Glutamatergic neuron (in vitro differentiated cells): ENCODE data around the gene STAG1. TPM values are rescaled to one million over a fixed set of nuclear protein-coding genes. Genes with fewer than 3 reads are reported as not detected.
"Not testable (repeated sequence)": the region's sequence is repeated elsewhere in the genome, so short reads cannot be mapped to it uniquely, and the experiment has no call there.

ENCODE experiments used
- DNase-seq: peaks from one replicate; pipeline ENCODE4 v3.0.0; 2022
- H3K27ac Mint-ChIP-seq: one replicate; pipeline ENCODE4 v1.8.0; 2020; ENCODE audit warnings: mild to moderate bottlenecking, mixed read lengths, inconsistent platforms; ENCODE audit not compliant: unreplicated experiment
- H3K27me3 Mint-ChIP-seq: one replicate; pipeline ENCODE4 v1.8.0; 2020; ENCODE audit warnings: mild to moderate bottlenecking, moderate library complexity, mixed read lengths, inconsistent platforms; ENCODE audit not compliant: unreplicated experiment
- H3K36me3 Mint-ChIP-seq: one replicate; pipeline ENCODE4 v1.8.0; 2020; ENCODE audit warnings: mild to moderate bottlenecking, mixed read lengths, inconsistent platforms; ENCODE audit not compliant: unreplicated experiment
- H3K4me1 Mint-ChIP-seq: one replicate; pipeline ENCODE4 v1.8.0; 2020; ENCODE audit warnings: mild to moderate bottlenecking, low read depth, mixed read lengths, inconsistent platforms; ENCODE audit not compliant: unreplicated experiment
- H3K4me3 Mint-ChIP-seq: one replicate; pipeline ENCODE4 v1.8.0; 2020; ENCODE audit warnings: mild to moderate bottlenecking, mixed read lengths, inconsistent platforms; ENCODE audit not compliant: unreplicated experiment
- H3K9me3 Mint-ChIP-seq: one replicate; pipeline ENCODE4 v1.8.0; 2020; ENCODE audit warnings: mild to moderate bottlenecking, moderate library complexity, mixed read lengths, inconsistent platforms; ENCODE audit not compliant: unreplicated experiment
- CTCF ChIP-seq: fragments of 200-600 bp; sonication (generic); IDR thresholded peaks from one replicate; pipeline ENCODE4 v1.5.0; 2021; ENCODE audit not compliant: partially characterized antibody, unreplicated experiment
- total RNA-seq: library from RNA; stranded (reverse); fragmentation: NEBNext Ultra II Directional; extraction: Animal tissue kit (Norgen Biotek cat#: 25700); gene quantifications from one replicate; pipeline ENCODE4 v1.2.1, GENCODE V29; 2021; ENCODE audit not compliant: unreplicated experiment

Gene STAG1
- total RNA-seq, 1 donor from 2014 or later: 22.8 TPM

- no peak for DNase-seq
- Mint-ChIP-seq H3K4me1 (no peaks in the 10 kb centered on the region), H3K36me3 (peaks cover 9% of the 10 kb centered on the region), H3K9me3 (no peaks in the 10 kb centered on the region), H3K4me3 (no peak overlapping the region), H3K27ac (no peak overlapping the region), H3K27me3 (no peaks in the 10 kb centered on the region)
- no peak for TF ChIP-seq CTCF
Measured at GRCh38 chr3:136535906-136536305, 216.3 kb downstream of the STAG1 start.

- no peak for DNase-seq
- H3K4me1 Mint-ChIP-seq: no peaks in the 10 kb centered on the region
- TF ChIP-seq CTCF: no peak
- peaks cover 9% of the 10 kb centered on the region for H3K36me3 Mint-ChIP-seq
- H3K27me3 Mint-ChIP-seq: no peaks in the 10 kb centered on the region
- no peak overlapping the region for H3K27ac Mint-ChIP-seq
- no peak overlapping the region for H3K4me3 Mint-ChIP-seq
- no peaks in the 10 kb centered on the region for H3K9me3 Mint-ChIP-seq
Measured at GRCh38 chr3:136532766-136533165, 219.4 kb downstream of the STAG1 start.

GRCh38 chr3:136518102-136518501 is 234.1 kb downstream of the STAG1 start:
- TF ChIP-seq CTCF: no peak
- Mint-ChIP-seq H3K27me3 (no peaks in the 10 kb centered on the region), H3K4me3 (no peak overlapping the region), H3K27ac (no peak overlapping the region), H3K4me1 (no peaks in the 10 kb centered on the region), H3K9me3 (no peaks in the 10 kb centered on the region), H3K36me3 (no peaks in the 10 kb centered on the region)
- DNase-seq: no peak

- H3K36me3 Mint-ChIP-seq: no peaks in the 10 kb centered on the region
- TF ChIP-seq CTCF: no peak
- H3K9me3 Mint-ChIP-seq: no peaks in the 10 kb centered on the region
Measured at GRCh38 chr3:136516656-136517055, 235.5 kb downstream of the STAG1 start.

GRCh38 chr3:136516095-136516494 is 236.1 kb downstream of the STAG1 start:
- H3K4me1 Mint-ChIP-seq: no peaks in the 10 kb centered on the region
- DNase-seq: no peak
- no peak overlapping the region for H3K27ac Mint-ChIP-seq
- H3K36me3 Mint-ChIP-seq: no peaks in the 10 kb centered on the region
- H3K9me3 Mint-ChIP-seq: no peaks in the 10 kb centered on the region
- no peak for TF ChIP-seq CTCF
- H3K4me3 Mint-ChIP-seq: no peak overlapping the region
- H3K27me3 Mint-ChIP-seq: no peaks in the 10 kb centered on the region

More at GRCh38 chr3:136516656-136517055, 235.5 kb downstream of the STAG1 start:
- DNase-seq: no peak
- no peak overlapping the region for H3K4me3 Mint-ChIP-seq
- no peaks in the 10 kb centered on the region for H3K27me3 Mint-ChIP-seq
- H3K4me1 Mint-ChIP-seq: no peaks in the 10 kb centered on the region
- no peak overlapping the region for H3K27ac Mint-ChIP-seq

- not testable (repeated sequence) for H3K27me3 Mint-ChIP-seq, H3K4me1 Mint-ChIP-seq, H3K36me3 Mint-ChIP-seq, H3K4me3 Mint-ChIP-seq, H3K9me3 Mint-ChIP-seq, H3K27ac Mint-ChIP-seq, DNase-seq
Measured at GRCh38 chr3:136514533-136514932, 237.6 kb downstream of the STAG1 start.
